Fibroblast of lung (primary cell): Measurements from ENCODE around the gene BMP7.

Source experiments
- CTCF ChIP-seq, 2 donors: IDR thresholded peaks in 1 of 2; conservative IDR thresholded peaks in 1 of 2; 1 replicate in 1 of 2; 2 replicates in 1 of 2; pipeline ENCODE4 v1.5.1; 2011 to 2012; ENCODE audit warnings: low read length in 2 of 2, control low read depth in 1 of 2, inconsistent platforms in 1 of 2, low read depth in 1 of 2, mild to moderate bottlenecking in 1 of 2
- EZH2 ChIP-seq: IDR thresholded peaks from 2 replicates; pipeline ENCODE4 v1.5.1; 2012; ENCODE audit warnings: low read length, control low read depth, mild to moderate bottlenecking; ENCODE audit errors: missing control alignments

- TF ChIP-seq EZH2: no peak
- no peak for TF ChIP-seq CTCF (conservative IDR thresholded peaks at IDR 0.05 in 1 of 2, IDR thresholded peaks at IDR 0.05 in 1 of 2; ENCODE audit: low read depth in 1 of 2, low read length in 2 of 2)
These were observed 45.7 kb upstream of the BMP7 start for GRCh38 chr20:57312138-57312537.
